WERI-Rb-1 (cell line): ENCODE results near the gene HMGCL.
"Not testable (repeated sequence)": the region's sequence is repeated elsewhere in the genome, so short reads cannot be mapped to it uniquely, and the experiment has no call there.

Source experiments
- DNase-seq: peaks from one replicate; pipeline ENCODE4 v3.0.0-alpha.2; 2020
- H3K27ac ChIP-seq: fragments of 250-450 bp; sonication (Bioruptor Pico); 2 replicates; pipeline ENCODE4 v1.5.1; 2020; ENCODE audit warnings: mild to moderate bottlenecking, moderate library complexity
- H3K27me3 ChIP-seq: fragments of 250-450 bp; sonication (Bioruptor Pico); 2 replicates; pipeline ENCODE4 v1.5.1; 2021; ENCODE audit warnings: mild to moderate bottlenecking, low read depth, moderate library complexity; ENCODE audit not compliant: insufficient read depth, severe bottlenecking
- H3K36me3 ChIP-seq: fragments of 250-450 bp; sonication (Bioruptor Pico); 2 replicates; pipeline ENCODE4 v1.5.1; 2020; ENCODE audit warnings: mild to moderate bottlenecking, moderate library complexity
- H3K4me3 ChIP-seq: 2 replicates; pipeline ENCODE4 v1.5.1; 2011; ENCODE audit warnings: low read depth, mild to moderate bottlenecking, control low read depth, low read length
- H3K9me3 ChIP-seq: fragments of 250-450 bp; sonication (Bioruptor Pico); 2 replicates; pipeline ENCODE4 v1.5.1; 2021; ENCODE audit warnings: mild to moderate bottlenecking, moderate library complexity; ENCODE audit not compliant: severe bottlenecking
- CTCF ChIP-seq: IDR thresholded peaks from 2 replicates; pipeline ENCODE4 v1.5.1; 2011; ENCODE audit warnings: low read depth, mild to moderate bottlenecking, control low read depth, inconsistent platforms, low read length

HMGCL gene

DNA sequence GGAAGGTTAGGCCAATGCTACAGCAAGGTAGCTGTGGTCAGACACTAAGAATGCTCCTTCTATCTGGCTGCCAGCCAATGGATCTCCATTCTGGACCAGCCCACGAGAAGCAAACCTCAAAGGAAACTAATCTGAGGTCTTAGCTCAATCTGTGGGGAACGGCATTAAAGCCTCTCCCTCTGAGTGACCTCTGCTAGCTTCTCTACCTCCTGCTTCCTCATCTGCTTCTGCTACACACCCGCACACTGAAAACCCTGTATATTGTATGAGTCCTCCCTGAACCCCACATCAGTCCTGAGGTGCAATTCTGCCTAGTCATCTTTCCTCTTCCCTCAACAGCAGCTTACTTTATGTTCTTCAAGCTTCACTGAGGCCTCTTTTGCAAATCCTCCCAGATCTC is 17.8 kb downstream of the HMGCL start:
- Histone ChIP-seq H3K9me3 (no peaks in the 10 kb centered on the region), H3K27ac (no peak overlapping the region), H3K27me3 (no peaks in the 10 kb centered on the region), H3K36me3 (no peaks in the 10 kb centered on the region), H3K4me3 (no peak overlapping the region)
- TF ChIP-seq CTCF: no peak
- no peak for DNase-seq

DNA sequence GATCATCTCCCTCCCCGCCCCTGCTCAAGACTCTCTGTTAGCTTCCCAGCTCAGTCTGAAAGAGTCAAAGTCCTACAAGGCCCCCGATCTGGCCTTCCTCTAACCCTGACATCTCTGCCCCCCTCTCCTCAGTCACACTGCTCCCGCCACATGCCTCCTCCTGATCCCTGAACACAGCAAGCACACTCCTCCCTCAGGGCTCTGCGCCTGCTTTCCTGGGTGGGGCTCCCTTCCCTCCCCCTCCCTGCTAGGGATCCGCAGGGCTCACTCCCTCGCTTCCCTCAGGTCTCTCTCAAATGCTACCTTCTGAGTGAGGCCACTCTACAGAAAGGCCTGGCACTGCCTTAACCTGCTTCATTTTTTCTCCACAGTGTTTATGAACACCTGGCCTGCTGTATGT is 18.9 kb downstream of the HMGCL start:
- no peak for DNase-seq
- Histone ChIP-seq H3K4me3 (no peak overlapping the region), H3K9me3 (no peaks in the 10 kb centered on the region), H3K27ac (no peak overlapping the region), H3K36me3 (no peaks in the 10 kb centered on the region), H3K27me3 (no peaks in the 10 kb centered on the region)
- no peak for TF ChIP-seq CTCF

DNA sequence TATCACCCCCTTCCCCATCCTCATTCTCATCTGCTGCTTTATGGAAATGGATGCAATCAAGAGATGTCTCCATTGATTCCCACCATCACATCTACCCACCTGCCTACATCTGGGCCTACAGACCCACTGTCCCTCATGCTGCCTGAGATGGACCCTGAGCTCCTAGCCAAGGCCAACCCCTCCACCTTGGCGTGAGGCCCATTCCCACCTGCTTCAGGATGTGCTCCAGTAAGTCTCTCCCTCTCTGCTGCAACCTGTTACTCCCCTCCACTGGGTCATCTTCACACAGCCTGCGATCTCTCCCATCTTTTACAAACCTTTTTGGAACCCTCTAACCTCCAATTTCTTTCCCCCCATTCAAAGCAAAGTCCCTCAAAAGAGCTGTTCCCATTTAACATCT is 20.2 kb downstream of the HMGCL start:
- Histone ChIP-seq H3K36me3 (no peaks in the 10 kb centered on the region), H3K4me3 (no peak overlapping the region), H3K27me3 (no peaks in the 10 kb centered on the region), H3K9me3 (no peaks in the 10 kb centered on the region), H3K27ac (no peak overlapping the region)
- no peak for TF ChIP-seq CTCF
- DNase-seq: no peak

- H3K27me3 ChIP-seq: no peaks in the 10 kb centered on the region
- no peaks in the 10 kb centered on the region for H3K9me3 ChIP-seq
- H3K4me3 ChIP-seq: no peak overlapping the region
- H3K36me3 ChIP-seq: no peaks in the 10 kb centered on the region
- no peak overlapping the region for H3K27ac ChIP-seq
- peak; percentile 31; the same call in 1 of the 2 replicates for TF ChIP-seq CTCF
- no peak for DNase-seq
These were observed 20.9 kb downstream of the HMGCL start for GRCh38 chr1:23804183-23804835.

DNA sequence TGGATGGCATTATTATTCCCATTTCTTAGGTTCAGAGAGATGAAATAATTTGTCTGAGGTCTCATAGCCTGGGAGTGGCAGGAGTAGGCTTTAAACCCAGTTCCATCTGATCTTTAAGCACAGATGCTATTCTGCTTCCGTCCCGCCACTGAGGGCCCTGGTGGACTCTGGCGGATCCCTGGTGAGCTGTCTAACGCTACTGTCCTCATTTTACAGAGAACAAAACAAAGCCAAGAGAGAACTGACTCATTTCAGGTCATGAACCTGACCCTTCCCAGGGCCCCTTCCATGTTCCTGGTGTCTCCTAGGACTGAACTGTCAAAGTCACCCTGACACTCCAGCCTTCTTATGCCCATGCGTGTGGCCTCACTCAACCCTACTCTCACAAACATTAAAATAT is 21.6 kb downstream of the HMGCL start:
- H3K27ac ChIP-seq: no peak overlapping the region

DNA sequence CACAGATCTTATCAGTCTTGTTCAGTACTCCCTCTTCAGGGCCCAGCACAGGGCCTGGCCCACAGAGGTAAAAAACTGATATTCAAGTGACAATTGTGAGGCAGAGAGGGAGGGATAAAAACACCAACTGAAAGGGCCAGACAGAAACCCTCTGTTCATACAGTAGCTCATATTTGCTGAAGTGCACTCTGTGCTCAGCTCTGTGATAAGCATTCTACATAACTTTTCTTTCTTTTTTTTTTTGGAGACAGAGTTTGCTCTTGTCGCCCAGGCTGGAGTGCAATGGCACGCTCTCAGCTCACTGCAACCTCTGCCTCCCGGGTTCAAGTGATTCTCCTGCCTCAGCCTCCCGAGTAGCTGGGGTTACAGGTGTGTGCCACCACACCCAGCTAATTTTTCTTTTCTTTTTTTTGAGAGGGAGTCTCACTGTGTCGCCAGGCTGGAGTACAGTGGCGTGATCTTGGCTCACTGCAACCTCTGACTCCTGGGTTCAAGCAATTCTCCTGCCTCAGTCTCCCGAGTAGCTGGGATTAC is 22.4 kb downstream of the HMGCL start:
- DNase-seq, H3K27ac ChIP-seq: not testable (repeated sequence)

More for the DNA sequence above, 21.6 kb downstream of the HMGCL start:
- Histone ChIP-seq H3K9me3 (no peaks in the 10 kb centered on the region), H3K4me3 (no peak overlapping the region), H3K27me3 (no peaks in the 10 kb centered on the region), H3K36me3 (peaks cover 4% of the 10 kb centered on the region; the same call in 1 of the 2 replicates)
- no peak for TF ChIP-seq CTCF
- DNase-seq: no peak

More for the DNA sequence above, 22.4 kb downstream of the HMGCL start:
- not testable (repeated sequence) for H3K27me3 ChIP-seq, H3K36me3 ChIP-seq, H3K4me3 ChIP-seq, H3K9me3 ChIP-seq
